Measurements from ENCODE around the gene SETX.
"Not testable (repeated sequence)": the region's sequence is repeated elsewhere in the genome, so short reads cannot be mapped to it uniquely, and the experiment has no call there.

Gene SETX

DNA sequence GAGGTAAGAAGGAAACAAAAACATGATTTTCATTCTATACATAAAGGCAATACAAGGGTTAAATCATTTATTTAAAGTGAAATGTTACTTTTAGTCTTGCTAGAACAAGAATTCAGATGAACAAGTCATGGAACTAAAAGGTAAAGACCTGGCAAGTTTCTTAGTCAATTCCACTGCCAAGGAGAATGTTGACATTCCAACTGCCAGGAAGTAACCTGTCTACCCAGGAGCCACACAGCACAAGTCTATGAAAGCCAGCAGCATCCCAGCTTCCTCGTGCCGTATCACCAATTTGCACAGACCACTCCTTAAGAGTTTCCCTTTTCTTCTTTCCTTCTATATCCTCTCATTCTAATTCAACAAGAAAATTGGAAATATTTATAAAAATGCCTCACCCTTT, 79.9 kb downstream of the SETX start:
- Histone ChIP-seq H3K9ac (ENCODE audit: low read length) (no peak overlapping the region), H3K27me3 (replicated peaks; ENCODE audit: control insufficient read depth, insufficient read depth, low read length) (no peaks in the 10 kb centered on the region), H3K4me1 (ENCODE audit: control insufficient read depth, insufficient read depth, low read length) (no peaks in the 10 kb centered on the region), H3K4me3 (ENCODE audit: low read length) (no peak overlapping the region), H3K9me3 (ENCODE audit: control insufficient read depth, low read length) (no peaks in the 10 kb centered on the region), H3K36me3 (ENCODE audit: control insufficient read depth, insufficient read depth, low read length, severe bottlenecking) (peaks cover 98% of the 10 kb centered on the region)
- DNase-seq (ENCODE audit: low read depth), result no peak

DNA sequence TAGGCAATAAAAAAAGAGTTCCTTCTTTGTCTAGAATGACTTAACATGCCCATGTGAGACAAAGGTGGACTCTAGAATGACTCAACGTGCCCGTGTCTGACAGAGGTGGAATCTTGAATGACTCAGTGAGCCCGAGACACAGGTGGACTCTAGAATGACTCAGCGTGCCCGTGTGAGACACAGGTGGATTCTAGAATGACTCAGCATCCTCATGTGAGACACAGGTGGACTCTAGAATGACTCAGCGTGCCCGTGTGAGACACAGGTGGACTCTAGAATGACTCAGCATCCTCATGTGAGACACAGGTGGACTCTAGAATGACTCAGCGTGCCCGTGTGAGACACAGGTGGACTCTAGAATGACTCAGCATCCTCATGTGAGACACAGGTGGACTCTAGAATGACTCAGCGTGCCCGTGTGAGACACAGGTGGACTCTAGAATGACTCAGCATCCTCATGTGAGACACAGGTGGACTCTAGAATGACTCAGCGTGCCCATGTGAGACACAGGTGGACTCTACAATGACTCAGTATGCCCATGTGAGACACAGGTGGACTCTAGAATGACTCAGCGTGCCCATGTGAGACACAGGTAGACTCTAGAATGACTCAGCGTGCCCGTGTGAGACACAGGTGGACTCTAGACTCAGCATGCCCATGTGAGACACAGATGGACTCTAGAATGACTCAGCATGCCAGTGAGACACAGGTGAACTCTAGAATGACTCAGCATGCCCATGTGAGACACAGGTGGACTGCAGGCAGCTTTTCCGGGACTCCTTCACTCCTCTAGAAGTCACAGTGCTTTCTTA, 84.9 kb downstream of the SETX start:
- H3K36me3 ChIP-seq (ENCODE audit: control insufficient read depth, insufficient read depth, low read length, severe bottlenecking), result peaks cover 87% of the 10 kb centered on the region
- DNase-seq (ENCODE audit: low read depth), result not testable (repeated sequence)

DNA sequence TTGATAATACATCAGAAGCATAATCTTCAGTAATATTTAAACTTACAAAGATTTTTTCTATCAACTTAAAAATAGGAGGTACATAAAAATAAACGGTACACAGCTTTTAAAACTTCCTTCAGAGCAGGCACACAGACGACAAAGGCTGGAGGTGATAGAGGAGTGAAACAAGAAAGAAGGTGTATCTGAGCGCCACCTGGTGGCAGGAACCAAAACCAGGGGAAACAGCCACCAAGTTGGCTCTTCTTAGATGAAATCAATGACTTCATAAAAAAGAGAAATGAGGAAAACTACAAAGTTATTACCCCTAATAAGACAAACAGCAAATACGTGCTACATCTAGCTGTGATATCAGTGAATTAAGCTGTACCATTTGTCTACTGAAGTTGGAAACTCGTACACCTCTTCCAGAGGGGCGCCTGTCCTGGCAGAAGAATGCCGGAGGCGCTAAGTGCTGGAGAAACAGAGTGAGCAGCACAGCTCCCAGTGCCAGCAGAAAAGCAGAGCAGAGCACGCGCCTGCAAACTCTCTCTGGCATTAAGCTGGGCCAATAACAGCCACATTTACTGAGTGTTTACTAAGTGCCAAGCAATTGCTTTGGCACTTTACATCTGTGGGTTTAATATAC, 85.9 kb downstream of the SETX start:
- Histone ChIP-seq H3K27me3 (replicated peaks; ENCODE audit: control insufficient read depth, insufficient read depth, low read length) (no peaks in the 10 kb centered on the region), H3K9me3 (ENCODE audit: control insufficient read depth, low read length) (no peaks in the 10 kb centered on the region), H3K4me3 (ENCODE audit: low read length) (no peak overlapping the region), H3K4me1 (ENCODE audit: control insufficient read depth, insufficient read depth, low read length) (peaks cover 4% of the 10 kb centered on the region), H3K9ac (ENCODE audit: low read length) (no peak overlapping the region), H3K36me3 (ENCODE audit: control insufficient read depth, insufficient read depth, low read length, severe bottlenecking) (peaks cover 87% of the 10 kb centered on the region)
- peak; percentile 82 for DNase-seq (ENCODE audit: low read depth)

More for the DNA sequence above, 84.9 kb downstream of the SETX start:
- H3K9ac ChIP-seq (ENCODE audit: low read length); H3K27me3 ChIP-seq (replicated peaks; ENCODE audit: control insufficient read depth, insufficient read depth, low read length); H3K9me3 ChIP-seq (ENCODE audit: control insufficient read depth, low read length); H3K4me1 ChIP-seq (ENCODE audit: control insufficient read depth, insufficient read depth, low read length); H3K4me3 ChIP-seq (ENCODE audit: low read length): not testable (repeated sequence)

DNA sequence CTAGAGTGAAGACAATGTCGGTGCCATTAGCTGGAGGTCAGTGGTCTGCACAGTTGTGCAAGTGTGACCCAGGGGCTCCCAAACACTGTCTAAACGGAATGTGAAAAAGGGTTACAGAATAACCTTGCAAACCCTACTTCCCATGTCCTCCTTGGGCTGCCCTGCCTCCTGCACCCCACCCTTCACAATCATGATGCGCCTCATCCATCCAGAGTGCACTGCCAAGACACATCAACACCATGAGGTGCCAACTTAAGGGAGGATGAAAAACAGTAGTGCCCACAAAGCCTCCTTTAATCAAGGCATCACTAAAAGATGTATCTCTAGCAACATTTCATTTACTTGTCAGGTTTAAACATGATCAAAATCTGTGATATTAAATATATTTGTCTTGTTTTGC, 87.1 kb downstream of the SETX start:
- peaks cover 87% of the 10 kb centered on the region for H3K36me3 ChIP-seq (ENCODE audit: control insufficient read depth, insufficient read depth, low read length, severe bottlenecking)
- no peak overlapping the region for H3K9ac ChIP-seq (ENCODE audit: low read length)
- H3K4me1 ChIP-seq (ENCODE audit: control insufficient read depth, insufficient read depth, low read length), result peaks cover 4% of the 10 kb centered on the region
- no peak overlapping the region for H3K4me3 ChIP-seq (ENCODE audit: low read length)
- DNase-seq (ENCODE audit: low read depth), result no peak
- H3K9me3 ChIP-seq (ENCODE audit: control insufficient read depth, low read length), result no peaks in the 10 kb centered on the region
- no peaks in the 10 kb centered on the region for H3K27me3 ChIP-seq (replicated peaks; ENCODE audit: control insufficient read depth, insufficient read depth, low read length)

DNA sequence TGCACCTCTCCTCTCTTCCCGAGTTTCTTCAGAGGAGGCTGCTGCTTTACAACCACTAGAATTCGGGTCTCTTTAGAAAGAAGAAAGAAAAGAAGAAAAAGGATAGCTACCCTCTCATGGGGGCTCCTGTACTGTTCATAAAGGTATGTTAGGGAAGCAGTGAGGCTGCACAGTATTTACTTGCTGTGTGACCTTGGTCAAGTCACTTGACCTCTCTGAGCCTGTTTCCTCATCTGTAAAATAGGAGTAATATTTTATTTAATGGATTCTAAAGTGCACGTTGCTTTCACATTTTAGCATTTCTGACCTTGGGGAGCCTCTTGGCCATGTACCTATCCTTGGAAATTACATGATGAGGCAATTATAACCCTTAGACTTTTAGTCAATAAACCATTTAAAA, 88.8 kb downstream of the SETX start:
- Histone ChIP-seq H3K4me1 (ENCODE audit: control insufficient read depth, insufficient read depth, low read length) (peaks cover 7% of the 10 kb centered on the region), H3K9ac (ENCODE audit: low read length) (no peak overlapping the region), H3K36me3 (ENCODE audit: control insufficient read depth, insufficient read depth, low read length, severe bottlenecking) (peaks cover 89% of the 10 kb centered on the region), H3K4me3 (ENCODE audit: low read length) (no peak overlapping the region), H3K9me3 (ENCODE audit: control insufficient read depth, low read length) (no peaks in the 10 kb centered on the region), H3K27me3 (replicated peaks; ENCODE audit: control insufficient read depth, insufficient read depth, low read length) (no peaks in the 10 kb centered on the region)
- no peak for DNase-seq (ENCODE audit: low read depth)

DNA sequence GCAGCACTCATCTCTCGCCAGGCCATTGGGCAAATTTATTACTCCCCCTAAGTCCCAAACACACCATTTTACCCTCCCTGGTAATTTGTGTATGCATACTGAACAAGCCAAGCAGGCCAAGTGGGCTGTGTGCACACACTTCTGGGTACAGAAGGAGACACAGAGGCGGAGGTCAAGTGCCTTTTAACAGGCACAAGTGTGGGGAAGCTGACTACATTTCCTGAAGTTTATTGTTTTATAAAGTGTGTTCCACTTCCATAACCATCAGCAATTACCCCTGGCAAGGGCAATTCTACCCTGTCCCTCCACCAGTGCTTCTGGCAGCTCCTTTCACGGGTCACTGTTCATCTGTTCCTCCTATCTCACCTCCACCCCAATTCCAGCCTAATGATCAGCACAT, 93.9 kb downstream of the SETX start:
- no peaks in the 10 kb centered on the region for H3K9me3 ChIP-seq (ENCODE audit: control insufficient read depth, low read length)
- H3K27me3 ChIP-seq (replicated peaks; ENCODE audit: control insufficient read depth, insufficient read depth, low read length), result no peaks in the 10 kb centered on the region
- peaks cover 46% of the 10 kb centered on the region for H3K36me3 ChIP-seq (ENCODE audit: control insufficient read depth, insufficient read depth, low read length, severe bottlenecking)
- no peak overlapping the region for H3K4me3 ChIP-seq (ENCODE audit: low read length)
- no peak overlapping the region for H3K9ac ChIP-seq (ENCODE audit: low read length)
- peaks cover 3% of the 10 kb centered on the region for H3K4me1 ChIP-seq (ENCODE audit: control insufficient read depth, insufficient read depth, low read length)
- no peak for DNase-seq (ENCODE audit: low read depth)

DNA sequence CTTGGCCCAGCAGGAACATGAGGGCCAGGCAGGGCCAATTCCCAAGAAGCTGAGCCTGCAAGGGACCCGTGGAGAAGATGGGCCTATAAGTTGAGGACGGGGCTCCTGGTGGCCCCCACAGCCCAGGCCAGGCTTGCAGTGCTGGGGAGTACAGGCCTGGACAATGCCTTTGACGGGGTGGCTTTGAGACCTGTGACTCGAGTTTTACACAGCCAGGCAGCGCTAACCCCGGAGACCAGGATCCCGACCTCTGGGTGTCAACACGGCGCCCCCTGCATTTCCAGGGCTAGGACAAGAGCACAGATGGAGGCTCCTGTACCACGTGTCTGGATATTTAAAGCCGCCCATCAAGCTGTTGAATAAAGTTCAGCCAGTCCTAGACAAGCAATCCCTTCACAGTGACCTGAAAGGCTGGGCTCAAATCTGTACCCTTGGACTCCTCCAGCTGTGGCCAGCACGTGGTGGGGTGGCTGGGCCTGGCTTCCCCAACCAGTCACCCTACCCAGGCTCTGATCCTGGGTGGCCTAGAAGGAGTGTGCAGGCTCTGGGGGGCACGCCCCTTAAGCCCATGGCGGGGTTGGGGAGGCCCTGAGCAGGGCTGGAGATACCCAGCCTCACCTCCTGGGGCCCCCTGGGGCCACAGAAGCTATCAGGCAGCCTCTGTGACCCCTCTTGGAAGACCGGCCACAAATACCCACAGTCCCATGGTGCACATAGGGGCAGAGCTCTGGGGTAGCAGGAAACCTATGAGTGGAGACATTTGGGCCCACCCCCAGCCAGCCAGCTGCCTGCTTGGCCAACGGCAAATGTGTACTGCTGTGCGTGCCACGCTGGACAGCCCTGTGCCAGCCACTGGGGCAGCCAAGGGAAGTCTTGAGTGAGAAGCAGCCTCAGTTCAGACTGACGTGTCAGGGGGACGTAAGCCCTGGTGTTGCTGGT, 104.2 kb downstream of the SETX start:
- Histone ChIP-seq H3K27me3 (replicated peaks; ENCODE audit: control insufficient read depth, insufficient read depth, low read length) (peaks cover 12% of the 10 kb centered on the region), H3K9ac (ENCODE audit: low read length) (no peak overlapping the region), H3K36me3 (ENCODE audit: control insufficient read depth, insufficient read depth, low read length, severe bottlenecking) (no peaks in the 10 kb centered on the region), H3K4me3 (ENCODE audit: low read length) (no peak overlapping the region), H3K4me1 (ENCODE audit: control insufficient read depth, insufficient read depth, low read length) (no peaks in the 10 kb centered on the region), H3K9me3 (ENCODE audit: control insufficient read depth, low read length) (peaks cover 17% of the 10 kb centered on the region)
- DNase-seq (ENCODE audit: low read depth), result no peak

DNA sequence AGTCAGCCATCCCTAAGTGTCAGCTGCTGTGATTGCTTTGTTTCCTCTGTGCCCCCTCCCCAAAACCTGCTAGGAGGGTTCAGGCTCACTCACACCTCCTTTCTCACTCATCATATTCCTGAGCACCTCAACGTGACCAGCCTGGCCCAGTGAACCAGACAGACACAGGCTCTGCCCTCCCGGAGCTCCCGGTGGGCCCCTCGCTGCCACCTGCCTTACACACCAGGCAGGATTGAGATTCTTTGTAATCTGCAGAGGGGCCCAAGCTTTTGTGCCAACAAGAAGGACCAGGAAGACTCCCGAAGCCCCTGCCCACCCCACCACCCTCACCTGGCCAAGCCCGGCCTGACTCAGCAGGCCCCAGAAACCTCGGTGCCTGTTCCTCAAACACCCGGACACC, 105.1 kb downstream of the SETX start:
- Histone ChIP-seq H3K9me3 (ENCODE audit: control insufficient read depth, low read length) (peaks cover 17% of the 10 kb centered on the region), H3K4me3 (ENCODE audit: low read length) (no peak overlapping the region), H3K36me3 (ENCODE audit: control insufficient read depth, insufficient read depth, low read length, severe bottlenecking) (no peaks in the 10 kb centered on the region), H3K9ac (ENCODE audit: low read length) (no peak overlapping the region), H3K4me1 (ENCODE audit: control insufficient read depth, insufficient read depth, low read length) (no peaks in the 10 kb centered on the region), H3K27me3 (replicated peaks; ENCODE audit: control insufficient read depth, insufficient read depth, low read length) (peaks cover 17% of the 10 kb centered on the region)
- no peak for DNase-seq (ENCODE audit: low read depth)

DNA sequence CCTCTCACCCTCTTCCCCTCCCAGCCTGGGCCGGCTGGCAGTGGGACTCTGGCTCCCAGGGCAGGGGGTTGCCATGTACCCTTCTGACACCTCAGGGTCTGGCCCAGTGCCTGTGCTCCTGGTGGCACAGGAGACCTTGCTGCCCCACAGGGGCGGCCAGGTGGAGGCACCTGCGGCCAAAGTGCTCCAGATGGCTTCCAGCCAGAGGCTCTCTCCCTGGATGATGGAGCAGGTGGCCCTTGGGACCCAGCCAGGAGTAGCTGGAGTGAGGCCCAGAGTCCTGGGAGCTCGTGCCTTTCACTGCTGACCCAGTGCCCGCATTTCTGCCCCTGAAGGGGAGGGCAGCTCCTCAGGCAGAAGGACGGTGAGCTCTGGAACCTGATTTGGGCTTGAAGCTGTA, 105.7 kb downstream of the SETX start:
- H3K9me3 ChIP-seq (ENCODE audit: control insufficient read depth, low read length), result peaks cover 17% of the 10 kb centered on the region
- no peak overlapping the region for H3K4me3 ChIP-seq (ENCODE audit: low read length)
- H3K36me3 ChIP-seq (ENCODE audit: control insufficient read depth, insufficient read depth, low read length, severe bottlenecking), result no peaks in the 10 kb centered on the region
- no peaks in the 10 kb centered on the region for H3K4me1 ChIP-seq (ENCODE audit: control insufficient read depth, insufficient read depth, low read length)
- DNase-seq (ENCODE audit: low read depth), result no peak
- H3K9ac ChIP-seq (ENCODE audit: low read length), result no peak overlapping the region
- peaks cover 17% of the 10 kb centered on the region for H3K27me3 ChIP-seq (replicated peaks; ENCODE audit: control insufficient read depth, insufficient read depth, low read length)

DNA sequence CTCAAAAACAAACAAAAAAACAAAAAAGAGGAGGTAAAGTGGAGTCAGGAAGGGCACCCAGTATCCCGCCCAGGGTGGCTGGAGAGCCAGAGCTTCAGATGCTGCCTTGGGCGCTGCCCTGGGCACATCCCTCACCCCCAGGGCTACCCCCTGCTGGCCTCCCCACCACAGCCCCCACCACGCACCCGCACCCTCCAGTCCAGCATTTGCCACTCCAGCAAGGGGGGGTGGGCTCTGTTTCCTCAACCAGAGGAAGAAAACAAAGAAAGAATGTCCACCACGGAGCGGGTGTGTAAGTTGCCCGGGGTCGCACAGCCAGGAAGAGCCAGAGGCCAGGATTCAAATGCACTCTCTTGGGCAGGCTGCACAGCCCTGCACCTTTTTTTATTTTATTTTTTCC, 106.8 kb downstream of the SETX start:
- Histone ChIP-seq H3K36me3 (ENCODE audit: control insufficient read depth, insufficient read depth, low read length, severe bottlenecking) (no peaks in the 10 kb centered on the region), H3K4me3 (ENCODE audit: low read length) (no peak overlapping the region), H3K9me3 (ENCODE audit: control insufficient read depth, low read length) (peaks cover 17% of the 10 kb centered on the region), H3K4me1 (ENCODE audit: control insufficient read depth, insufficient read depth, low read length) (no peaks in the 10 kb centered on the region), H3K9ac (ENCODE audit: low read length) (no peak overlapping the region), H3K27me3 (replicated peaks; ENCODE audit: control insufficient read depth, insufficient read depth, low read length) (peaks cover 18% of the 10 kb centered on the region)
- DNase-seq (ENCODE audit: low read depth), result no peak

DNA sequence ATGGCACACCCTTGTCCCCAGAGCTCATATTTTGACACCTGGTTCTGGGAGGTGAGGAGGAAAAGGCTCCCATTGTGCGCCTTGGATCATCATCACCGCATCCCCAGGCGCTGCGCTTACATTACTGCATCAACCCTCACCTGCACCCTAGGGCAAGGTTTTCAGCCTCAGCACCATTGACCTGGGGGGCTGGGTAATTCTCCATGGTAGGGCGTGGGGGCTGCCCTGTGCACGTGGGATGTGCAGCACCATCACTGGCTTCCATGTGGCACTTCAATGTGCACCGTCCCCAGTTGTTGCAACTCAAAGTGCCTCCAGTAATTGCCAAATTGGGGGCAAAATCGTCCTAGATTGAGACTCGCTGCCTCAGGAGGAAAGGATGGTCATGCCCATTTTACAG, 109.3 kb downstream of the SETX start:
- H3K4me3 ChIP-seq (ENCODE audit: low read length), result no peak overlapping the region
- H3K9ac ChIP-seq (ENCODE audit: low read length), result no peak overlapping the region
- H3K9me3 ChIP-seq (ENCODE audit: control insufficient read depth, low read length), result no peaks in the 10 kb centered on the region
- peaks cover 27% of the 10 kb centered on the region for H3K27me3 ChIP-seq (replicated peaks; ENCODE audit: control insufficient read depth, insufficient read depth, low read length)
- no peak for DNase-seq (ENCODE audit: low read depth)
- H3K4me1 ChIP-seq (ENCODE audit: control insufficient read depth, insufficient read depth, low read length), result peaks cover 3% of the 10 kb centered on the region
- no peaks in the 10 kb centered on the region for H3K36me3 ChIP-seq (ENCODE audit: control insufficient read depth, insufficient read depth, low read length, severe bottlenecking)
